Measurements from ENCODE around the gene RAD51B. TPM values are rescaled to one million over a fixed set of nuclear protein-coding genes. Genes with fewer than 3 reads are reported as not detected.

Gene RAD51B
- total RNA-seq, 1 experiment from 2014 or later = 16.7 TPM

DNA sequence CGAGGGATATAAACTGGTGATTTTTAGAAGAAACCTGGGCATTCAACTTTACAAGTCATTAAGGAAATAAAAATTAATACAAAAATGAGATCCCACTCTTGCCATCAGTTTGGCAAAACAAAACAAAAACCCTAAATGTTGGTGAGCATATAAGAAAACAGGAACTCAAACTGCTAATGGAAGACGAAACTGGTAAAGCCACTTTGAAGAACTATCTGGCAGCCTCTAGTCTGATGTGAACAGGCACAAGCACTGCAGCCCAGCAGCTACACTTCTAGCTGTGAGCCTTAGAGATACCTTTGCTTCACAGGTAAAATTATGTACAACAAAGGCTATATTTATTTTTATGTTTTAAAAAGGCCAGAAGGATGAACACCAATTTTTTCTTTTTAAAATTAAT, 513.7 kb downstream of the RAD51B start:
- no peak overlapping the region for H2AK5ac ChIP-seq (ENCODE audit: insufficient read length, low read length)

More for the DNA sequence above, 513.7 kb downstream of the RAD51B start:
- Histone ChIP-seq H3K56ac (ENCODE audit: insufficient read length, low read depth, low read length) (no peak overlapping the region), H3K14ac (ENCODE audit: insufficient read depth, low read length) (no peak overlapping the region), H2BK5ac (ENCODE audit: insufficient read length, low read length) (no peak overlapping the region), H3K23me2 (ENCODE audit: insufficient read length, low read depth, low read length, poor library complexity, severe bottlenecking) (no peaks in the 10 kb centered on the region), H2BK15ac (ENCODE audit: low read depth, low read length) (no peak overlapping the region), H4K8ac (replicated peaks; ENCODE audit: insufficient read length, low read depth, low read length) (no peak overlapping the region), H3K9me3 (ENCODE audit: control insufficient read depth, low read depth, low read length) (no peaks in the 10 kb centered on the region), H3K4ac (ENCODE audit: low read depth, low read length) (no peak overlapping the region), H3K4me2 (ENCODE audit: insufficient read depth, insufficient read length, low read length) (no peak overlapping the region), H4K20me1 (ENCODE audit: control insufficient read depth, insufficient read depth, insufficient read length) (no peaks in the 10 kb centered on the region), H3K4me1 (ENCODE audit: insufficient read depth, low read length) (no peaks in the 10 kb centered on the region), H2BK20ac (ENCODE audit: low read depth, low read length, poor library complexity, severe bottlenecking) (no peak overlapping the region), H3K18ac (ENCODE audit: insufficient read length, low read depth, low read length) (no peak overlapping the region), H4K5ac (ENCODE audit: insufficient read length, low read depth, low read length) (no peak overlapping the region), H2AFZ (ENCODE audit: low read length) (no peak overlapping the region), H2BK120ac (ENCODE audit: low read depth, low read length, poor library complexity, severe bottlenecking) (no peak overlapping the region), H3K27me3 (ENCODE audit: insufficient read depth, low read length) (no peaks in the 10 kb centered on the region), H2BK12ac (ENCODE audit: insufficient read length, low read depth, low read length) (no peak overlapping the region), H3T11ph (ENCODE audit: low read length) (no peak overlapping the region), H3K9ac (ENCODE audit: extremely low read depth, insufficient read length, low read length) (no peak overlapping the region), H3K23ac (ENCODE audit: insufficient read length, low read depth, low read length) (no peak overlapping the region), H3K79me1 (ENCODE audit: insufficient read depth, low read depth, low read length, poor library complexity, severe bottlenecking) (no peaks in the 10 kb centered on the region), H3K79me2 (ENCODE audit: insufficient read depth, low read length) (no peaks in the 10 kb centered on the region), H3K27ac (ENCODE audit: insufficient read length, low read depth, low read length) (no peak overlapping the region), H4K91ac (ENCODE audit: insufficient read length, low read depth, low read length) (no peak overlapping the region)
- no peak for DNase-seq
- Mint-ChIP-seq H3K27ac (peak overlapping the region in 1 of 3 experiments; percentile 60; a peak in 2 of 7 replicates), H3K4me3 (no peak overlapping the region), H3K9me3 (no peaks in the 10 kb centered on the region), H3K36me3 (ENCODE audit: insufficient read depth in 1 of 3, low read depth in 3 of 3) (peaks cover 1 to 4% (median 4%) of the 10 kb centered on the region in 3 experiments; a peak in 4 of 7 replicates), H3K27me3 (ENCODE audit: low read depth) (no peaks in the 10 kb centered on the region), H3K4me1 (peaks cover 22 to 31% of the 10 kb centered on the region in 2 experiments)
- WGBS (ENCODE audit: extremely low coverage, insufficient read length, low lambda C conversion rate) = no CpG with 5 or more reads among the region's 2 CpGs
- no peak for TF ChIP-seq CTCF (conservative IDR thresholded peaks at IDR 0.05)
